AG10803 (cell line): ENCODE results near the gene CADPS2.

Experiments used
- DNase-seq: peaks from one replicate; pipeline ENCODE4 v3.0.0; 2010; ENCODE audit warnings: low read depth
- H3K4me3 ChIP-seq: 2 replicates; pipeline ENCODE4 v1.5.1; 2011; ENCODE audit warnings: mild to moderate bottlenecking, low read length, control low read depth
- CTCF ChIP-seq: conservative IDR thresholded peaks from 2 replicates; pipeline ENCODE4 v1.5.1; 2011; ENCODE audit warnings: mild to moderate bottlenecking, low read length, control low read depth, inconsistent platforms

CADPS2 gene

GRCh38 chr7:122813845-122814244, 72.4 kb downstream of the CADPS2 start:
- no peak overlapping the region for H3K4me3 ChIP-seq
- no peak for TF ChIP-seq CTCF
- DNase-seq, result no peak

- no peak for TF ChIP-seq CTCF
- H3K4me3 ChIP-seq, result no peak overlapping the region
- no peak for DNase-seq
Observed at GRCh38 chr7:122803851-122804250, 82.4 kb downstream of the CADPS2 start.

GRCh38 chr7:122803323-122803722, 82.9 kb downstream of the CADPS2 start:
- DNase-seq, result no peak
- no peak for TF ChIP-seq CTCF
- no peak overlapping the region for H3K4me3 ChIP-seq

- no peak for TF ChIP-seq CTCF
- no peak overlapping the region for H3K4me3 ChIP-seq
- no peak for DNase-seq
Observed at GRCh38 chr7:122802301-122802751, 83.9 kb downstream of the CADPS2 start.

- no peak for DNase-seq
- no peak overlapping the region for H3K4me3 ChIP-seq
- TF ChIP-seq CTCF, result no peak
Observed at GRCh38 chr7:122791959-122792545, 94.2 kb downstream of the CADPS2 start.

GRCh38 chr7:122790591-122790990, 95.7 kb downstream of the CADPS2 start:
- no peak for DNase-seq
- H3K4me3 ChIP-seq, result no peak overlapping the region
- no peak for TF ChIP-seq CTCF

- no peak for TF ChIP-seq CTCF
- H3K4me3 ChIP-seq, result no peak overlapping the region
- no peak for DNase-seq
Observed at GRCh38 chr7:122790132-122790531, 96.1 kb downstream of the CADPS2 start.
